Glutamatergic neuron (in vitro differentiated cells): ENCODE results near the gene DOC2B. TPM values are rescaled to one million over a fixed set of nuclear protein-coding genes. Genes with fewer than 3 reads are reported as not detected.
A peak's percentile ranks its signal among the peaks of the same experiment; 100 is the strongest.

ENCODE experiments used
- DNase-seq: peaks from one replicate; pipeline ENCODE4 v3.0.0; 2022
- H3K27ac Mint-ChIP-seq: one replicate; pipeline ENCODE4 v1.8.0; 2020; ENCODE audit warnings: mild to moderate bottlenecking, mixed read lengths, inconsistent platforms; ENCODE audit not compliant: unreplicated experiment
- H3K27me3 Mint-ChIP-seq: one replicate; pipeline ENCODE4 v1.8.0; 2020; ENCODE audit warnings: mild to moderate bottlenecking, moderate library complexity, mixed read lengths, inconsistent platforms; ENCODE audit not compliant: unreplicated experiment
- H3K36me3 Mint-ChIP-seq: one replicate; pipeline ENCODE4 v1.8.0; 2020; ENCODE audit warnings: mild to moderate bottlenecking, mixed read lengths, inconsistent platforms; ENCODE audit not compliant: unreplicated experiment
- H3K4me1 Mint-ChIP-seq: one replicate; pipeline ENCODE4 v1.8.0; 2020; ENCODE audit warnings: mild to moderate bottlenecking, low read depth, mixed read lengths, inconsistent platforms; ENCODE audit not compliant: unreplicated experiment
- H3K4me3 Mint-ChIP-seq: one replicate; pipeline ENCODE4 v1.8.0; 2020; ENCODE audit warnings: mild to moderate bottlenecking, mixed read lengths, inconsistent platforms; ENCODE audit not compliant: unreplicated experiment
- H3K9me3 Mint-ChIP-seq: one replicate; pipeline ENCODE4 v1.8.0; 2020; ENCODE audit warnings: mild to moderate bottlenecking, moderate library complexity, mixed read lengths, inconsistent platforms; ENCODE audit not compliant: unreplicated experiment
- total RNA-seq: library from RNA; stranded (reverse); fragmentation: NEBNext Ultra II Directional; extraction: Animal tissue kit (Norgen Biotek cat#: 25700); gene quantifications from one replicate; pipeline ENCODE4 v1.2.1, GENCODE V29; 2021; ENCODE audit not compliant: unreplicated experiment
- TF ChIP-seq, protein P1 (sequence below): fragments of 200-600 bp; sonication (generic); IDR thresholded peaks from one replicate; pipeline ENCODE4 v1.5.0; 2021; ENCODE audit not compliant: partially characterized antibody, unreplicated experiment

DOC2B gene
- total RNA-seq, 1 donor from 2014 or later, result 109 TPM

DNA sequence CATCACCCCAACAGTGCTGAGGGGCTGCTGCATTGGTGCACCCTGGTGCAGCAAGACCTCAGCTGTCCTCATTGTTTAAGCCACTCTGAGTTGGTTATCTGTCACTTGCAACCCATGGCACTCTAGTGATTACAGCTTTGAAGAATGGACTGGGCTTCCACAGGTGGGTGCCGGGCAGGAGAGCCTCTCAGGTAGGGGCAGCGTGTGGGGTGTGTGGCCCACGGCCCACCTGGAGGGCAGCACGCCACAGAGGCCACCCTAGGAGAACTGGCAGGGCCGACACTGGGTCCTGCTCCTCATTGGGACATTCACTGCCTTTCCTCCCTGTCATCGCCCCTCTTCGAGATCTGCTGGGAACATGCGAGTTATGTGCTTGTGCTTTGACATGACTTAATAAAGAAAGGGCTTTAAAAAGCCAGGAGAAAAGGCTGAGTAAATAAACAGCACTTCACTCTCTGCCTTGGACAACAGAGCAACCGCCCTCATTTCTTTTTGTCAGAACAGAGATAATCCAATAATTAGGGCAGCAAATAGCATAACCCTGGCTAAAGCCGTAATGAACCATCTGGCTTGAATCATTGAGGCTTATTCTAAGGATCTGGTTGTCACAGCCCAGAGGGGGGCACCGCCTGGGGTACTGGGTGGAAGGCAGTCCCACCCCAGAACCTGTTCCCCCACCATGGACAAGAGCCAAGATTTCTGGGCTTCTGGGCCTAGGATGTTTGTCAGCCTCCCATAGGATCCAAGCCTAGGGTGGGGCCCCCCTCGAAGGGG, 3.0 kb downstream of the DOC2B start:
- Mint-ChIP-seq H3K4me3 (peak overlapping the region; percentile 79), H3K36me3 (no peaks in the 10 kb centered on the region), H3K4me1 (peaks cover 28% of the 10 kb centered on the region), H3K27ac (no peak overlapping the region), H3K9me3 (peaks cover 17% of the 10 kb centered on the region), H3K27me3 (peaks cover 12% of the 10 kb centered on the region)
- TF ChIP-seq, protein P1, sequence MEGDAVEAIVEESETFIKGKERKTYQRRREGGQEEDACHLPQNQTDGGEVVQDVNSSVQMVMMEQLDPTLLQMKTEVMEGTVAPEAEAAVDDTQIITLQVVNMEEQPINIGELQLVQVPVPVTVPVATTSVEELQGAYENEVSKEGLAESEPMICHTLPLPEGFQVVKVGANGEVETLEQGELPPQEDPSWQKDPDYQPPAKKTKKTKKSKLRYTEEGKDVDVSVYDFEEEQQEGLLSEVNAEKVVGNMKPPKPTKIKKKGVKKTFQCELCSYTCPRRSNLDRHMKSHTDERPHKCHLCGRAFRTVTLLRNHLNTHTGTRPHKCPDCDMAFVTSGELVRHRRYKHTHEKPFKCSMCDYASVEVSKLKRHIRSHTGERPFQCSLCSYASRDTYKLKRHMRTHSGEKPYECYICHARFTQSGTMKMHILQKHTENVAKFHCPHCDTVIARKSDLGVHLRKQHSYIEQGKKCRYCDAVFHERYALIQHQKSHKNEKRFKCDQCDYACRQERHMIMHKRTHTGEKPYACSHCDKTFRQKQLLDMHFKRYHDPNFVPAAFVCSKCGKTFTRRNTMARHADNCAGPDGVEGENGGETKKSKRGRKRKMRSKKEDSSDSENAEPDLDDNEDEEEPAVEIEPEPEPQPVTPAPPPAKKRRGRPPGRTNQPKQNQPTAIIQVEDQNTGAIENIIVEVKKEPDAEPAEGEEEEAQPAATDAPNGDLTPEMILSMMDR, result no peak
- DNase-seq, result no peak

DNA sequence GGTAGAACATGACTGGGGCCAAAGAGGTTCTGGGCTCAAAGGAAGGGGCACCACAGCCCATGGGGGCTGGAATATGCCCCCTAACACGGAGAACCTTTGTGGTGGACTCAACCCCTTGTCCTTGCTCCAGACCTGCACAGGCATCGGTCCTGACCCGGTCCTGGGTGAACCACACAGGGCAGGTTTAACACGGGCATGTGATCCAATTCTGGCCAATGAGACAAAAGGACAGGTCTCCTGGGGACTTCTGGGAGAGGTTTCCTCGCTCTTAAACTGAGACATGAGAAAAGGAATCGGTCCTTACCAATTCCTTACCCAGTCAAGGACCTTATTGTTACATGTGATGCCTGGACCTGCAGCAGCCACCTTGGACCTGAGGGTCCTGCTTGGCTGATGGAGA, 3.7 kb downstream of the DOC2B start:
- Mint-ChIP-seq H3K9me3 (peaks cover 10% of the 10 kb centered on the region), H3K36me3 (no peaks in the 10 kb centered on the region), H3K27me3 (peaks cover 9% of the 10 kb centered on the region), H3K27ac (no peak overlapping the region), H3K4me3 (peak overlapping the region; percentile 67), H3K4me1 (peaks cover 26% of the 10 kb centered on the region)
- TF ChIP-seq, protein P1, result no peak
- DNase-seq, result no peak

DNA sequence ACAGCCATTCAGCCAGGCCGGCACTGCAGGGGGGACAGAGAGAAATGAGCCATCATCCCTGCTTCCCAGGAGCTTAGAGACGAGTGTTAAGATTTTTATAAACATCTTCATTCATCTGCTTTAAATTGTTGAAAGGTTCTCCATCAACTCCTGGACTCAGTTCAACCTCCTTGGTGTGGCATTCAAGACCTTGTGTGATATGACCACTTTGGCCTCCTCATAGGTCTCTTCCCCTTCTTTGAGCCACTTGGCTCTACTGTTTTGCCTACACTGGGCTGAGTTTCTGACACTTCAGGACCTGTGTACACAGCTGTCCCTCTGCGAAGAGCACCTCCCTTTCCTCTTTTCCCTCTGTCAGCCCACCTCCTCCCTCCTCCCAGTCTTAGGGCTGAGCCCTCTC, 4.3 kb downstream of the DOC2B start:
- no peak for DNase-seq
- Mint-ChIP-seq H3K27ac (no peak overlapping the region), H3K4me3 (peak overlapping the region; percentile 1), H3K4me1 (peaks cover 23% of the 10 kb centered on the region), H3K36me3 (no peaks in the 10 kb centered on the region), H3K27me3 (peaks cover 7% of the 10 kb centered on the region), H3K9me3 (peaks cover 8% of the 10 kb centered on the region)
- TF ChIP-seq, protein P1, result no peak

DNA sequence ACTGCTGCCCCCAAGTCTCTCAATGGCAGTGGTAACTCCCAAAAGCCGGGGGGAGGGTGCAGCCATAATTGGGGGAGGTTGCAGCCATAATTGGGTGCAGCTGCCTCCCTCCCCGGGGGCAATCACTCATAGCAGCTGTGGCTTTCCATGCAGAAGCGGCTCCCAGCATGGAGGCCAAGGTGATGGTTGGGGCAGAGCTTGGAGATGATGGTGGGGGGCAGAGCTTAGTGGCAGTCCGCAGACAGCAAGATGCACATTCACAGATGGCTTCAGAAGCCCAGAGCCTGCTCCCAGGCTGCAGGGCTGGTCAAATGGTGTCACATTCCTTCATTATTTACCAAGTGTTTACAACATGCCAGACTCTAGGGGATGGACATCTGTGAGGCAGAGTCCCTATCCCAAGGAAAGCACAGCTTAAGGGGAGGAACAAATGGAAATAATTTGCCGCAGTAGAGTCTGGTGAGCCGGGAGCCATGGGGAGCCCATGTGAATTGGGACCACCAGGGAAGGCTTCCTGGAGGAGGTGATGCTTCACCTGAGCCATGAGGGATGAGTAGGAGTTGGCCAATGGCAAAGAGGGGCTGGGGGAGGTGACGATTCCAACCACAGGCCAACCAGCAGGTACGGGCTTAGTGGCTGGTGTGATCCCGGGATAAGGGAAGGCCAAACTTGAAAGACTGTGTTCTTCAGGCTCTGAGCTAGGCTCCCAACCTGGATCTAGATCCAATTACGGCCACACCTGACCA, 8.1 kb downstream of the DOC2B start:
- TF ChIP-seq, protein P1, result no peak

DNA sequence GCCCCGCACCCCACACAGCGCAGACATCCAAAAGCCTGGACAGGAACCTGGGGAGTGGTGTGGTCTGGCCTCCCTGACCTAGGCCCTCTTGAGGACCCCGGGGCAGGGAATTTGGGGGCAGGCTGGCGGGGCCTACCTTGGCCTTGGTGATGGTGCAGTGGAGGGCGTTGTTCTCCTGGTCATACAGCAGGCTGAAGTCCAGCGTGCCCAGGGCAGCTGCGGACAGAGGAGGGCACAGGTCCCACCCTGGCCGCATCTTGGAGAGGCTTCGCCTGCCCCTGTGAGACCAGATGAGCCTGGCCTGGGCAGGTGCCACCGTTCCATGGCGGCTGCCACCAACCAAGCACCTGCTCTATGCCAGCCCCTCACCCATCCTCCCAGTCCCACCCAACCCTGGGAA, 9.0 kb downstream of the DOC2B start:
- H3K9me3 Mint-ChIP-seq, result peaks cover 6% of the 10 kb centered on the region
- no peak overlapping the region for H3K4me3 Mint-ChIP-seq
- peaks cover 12% of the 10 kb centered on the region for H3K4me1 Mint-ChIP-seq
- DNase-seq, result no peak
- H3K27me3 Mint-ChIP-seq, result peaks cover 4% of the 10 kb centered on the region
- H3K36me3 Mint-ChIP-seq, result no peaks in the 10 kb centered on the region
- H3K27ac Mint-ChIP-seq, result no peak overlapping the region
- TF ChIP-seq, protein P1, result no peak

More for the DNA sequence above, 8.1 kb downstream of the DOC2B start:
- Mint-ChIP-seq H3K4me1 (peaks cover 17% of the 10 kb centered on the region), H3K27me3 (peaks cover 4% of the 10 kb centered on the region), H3K36me3 (no peaks in the 10 kb centered on the region), H3K4me3 (no peak overlapping the region), H3K9me3 (peaks cover 6% of the 10 kb centered on the region), H3K27ac (peak overlapping the region; percentile 59)
- peak; percentile 51 for DNase-seq
